HEK293 (cell line): ENCODE data around the gene RAP1A.

Experiments used
- CTCF ChIA-PET: fragments of 350-600 bp; formaldehyde crosslinking; extraction: SDS; loops from one replicate; lab custom pipeline; 2021; ENCODE audit warnings: antibody characterized with exemption; lab: Yijun Ruan, JAX
- POLR2A ChIA-PET: fragments of 300-600 bp; formaldehyde crosslinking; extraction: SDS; loops from one replicate; lab custom pipeline; 2020; ENCODE audit warnings: antibody characterized with exemption, inconsistent platforms; lab: Yijun Ruan, JAX
- H3K27ac ChIP-seq: fragments of 200-500 bp; sonication (Bioruptor generic); 2 replicates; pipeline ENCODE4 v1.5.1; 2014; ENCODE audit warnings: low read depth, low read length, control low read depth, inconsistent platforms; ENCODE audit errors: extremely low read depth
- H3K36me3 ChIP-seq, 2 experiments: fragments of 200-500 bp in 1 of 2; sonication (Bioruptor generic) in 1 of 2; 1 replicate in 1 of 2; 2 replicates in 1 of 2; pipeline ENCODE4 v1.5.1; 2014 to 2017; ENCODE audit warnings: inconsistent platforms in 2 of 2, low read length in 2 of 2; ENCODE audit not compliant: control insufficient read depth in 2 of 2, insufficient read depth in 1 of 2
- H3K4me1 ChIP-seq: fragments of 200-500 bp; sonication (Bioruptor generic); 2 replicates; pipeline ENCODE4 v1.5.1; 2014; ENCODE audit warnings: mild to moderate bottlenecking, low read length, inconsistent platforms; ENCODE audit not compliant: control insufficient read depth, insufficient read depth
- H3K4me3 ChIP-seq: 2 replicates; pipeline ENCODE4 v1.5.1; 2011; ENCODE audit warnings: low read depth, mild to moderate bottlenecking, control low read depth, low read length, moderate library complexity
- H3K9me3 ChIP-seq: fragments of 200-500 bp; sonication (Bioruptor generic); 2 replicates; pipeline ENCODE4 v1.5.1; 2014; ENCODE audit warnings: low read depth, low read length, inconsistent platforms; ENCODE audit not compliant: control insufficient read depth, insufficient read depth
- GLIS1 ChIP-seq: fragments of 450-650 bp; formaldehyde crosslinking; IDR thresholded peaks from 2 replicates; pipeline ENCODE4 v1.5.1; 2016; ENCODE audit warnings: missing biosample characterization, missing genetic modification characterization
- OSR2 ChIP-seq: fragments of 450-650 bp; formaldehyde crosslinking; IDR thresholded peaks from 2 replicates; pipeline ENCODE4 v1.5.1; 2016; ENCODE audit warnings: missing biosample characterization, missing genetic modification characterization
- SCRT2 ChIP-seq: fragments of 450-650 bp; formaldehyde crosslinking; IDR thresholded peaks from 2 replicates; pipeline ENCODE4 v1.5.1; 2016; ENCODE audit warnings: missing biosample characterization, missing genetic modification characterization
- ZBTB21 ChIP-seq: fragments of 450-650 bp; formaldehyde crosslinking; IDR thresholded peaks from 2 replicates; pipeline ENCODE4 v1.5.1; 2017; ENCODE audit warnings: missing biosample characterization, missing genetic modification characterization
- ZNF174 ChIP-seq: fragments of 450-650 bp; formaldehyde crosslinking; IDR thresholded peaks from 2 replicates; pipeline ENCODE4 v1.5.0; 2017; ENCODE audit warnings: missing biosample characterization, mild to moderate bottlenecking, missing genetic modification characterization
- ZNF184 ChIP-seq: fragments of 450-650 bp; IDR thresholded peaks from 2 replicates; pipeline ENCODE4 v1.5.1; 2018; ENCODE audit warnings: missing biosample characterization, mild to moderate bottlenecking, missing genetic modification characterization
- ZNF423 ChIP-seq: fragments of 450-650 bp; formaldehyde crosslinking; IDR thresholded peaks from 2 replicates; pipeline ENCODE4 v1.5.1; 2016; ENCODE audit warnings: missing biosample characterization, missing genetic modification characterization
- ZNF664 ChIP-seq: fragments of 450-650 bp; formaldehyde crosslinking; IDR thresholded peaks from 2 replicates; pipeline ENCODE4 v1.5.1; 2016; ENCODE audit warnings: missing biosample characterization, missing genetic modification characterization
- TF ChIP-seq, protein P1 (sequence below): fragments of 450-650 bp; formaldehyde crosslinking; IDR thresholded peaks from 2 replicates; pipeline ENCODE4 v1.5.1; 2017; ENCODE audit warnings: missing biosample characterization, missing genetic modification characterization
- TF ChIP-seq, protein P2 (sequence below): fragments of 450-650 bp; formaldehyde crosslinking; IDR thresholded peaks from 2 replicates; pipeline ENCODE4 v1.5.1; 2016; ENCODE audit warnings: missing biosample characterization, missing genetic modification characterization
- TF ChIP-seq, protein P3 (sequence below): fragments of 450-650 bp; formaldehyde crosslinking; IDR thresholded peaks from 2 replicates; pipeline ENCODE4 v1.5.1; 2016; ENCODE audit warnings: missing biosample characterization, missing genetic modification characterization
- TF ChIP-seq, protein P4 (sequence below): fragments of 450-650 bp; formaldehyde crosslinking; IDR thresholded peaks from 2 replicates; pipeline ENCODE4 v1.5.1; 2016; ENCODE audit warnings: missing biosample characterization, missing genetic modification characterization, low read depth
- TF ChIP-seq, protein P5 (sequence below): fragments of 450-650 bp; formaldehyde crosslinking; IDR thresholded peaks from 2 replicates; pipeline ENCODE4; 2016; ENCODE audit warnings: missing biosample characterization, missing genetic modification characterization
- TF ChIP-seq, protein P6 (sequence below): fragments of 450-650 bp; formaldehyde crosslinking; IDR thresholded peaks from 2 replicates; pipeline ENCODE4 v1.5.1; 2016; ENCODE audit warnings: missing biosample characterization, missing genetic modification characterization

The RAP1A gene

DNA sequence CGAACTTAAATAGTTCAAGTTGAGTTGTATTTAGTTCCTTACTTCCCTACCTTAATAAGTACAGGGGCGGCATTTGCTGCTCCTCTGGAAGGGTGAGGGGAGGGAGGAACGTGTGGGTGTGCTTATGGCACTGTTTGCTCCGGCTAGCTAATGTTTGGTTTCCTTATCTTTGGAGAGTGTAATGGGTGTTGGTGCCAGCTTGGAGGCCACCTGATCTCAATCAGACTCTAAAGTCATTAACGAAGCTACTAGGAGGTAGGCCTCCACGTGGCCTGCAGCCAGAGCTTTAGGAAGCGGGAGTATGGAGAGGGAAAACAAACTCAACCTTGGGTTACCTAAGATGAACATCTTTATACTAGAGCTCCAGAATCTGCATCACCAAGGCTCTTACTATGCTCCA is 43.0 kb upstream of the RAP1A start (continued):
- TF ChIP-seq, protein P1, sequence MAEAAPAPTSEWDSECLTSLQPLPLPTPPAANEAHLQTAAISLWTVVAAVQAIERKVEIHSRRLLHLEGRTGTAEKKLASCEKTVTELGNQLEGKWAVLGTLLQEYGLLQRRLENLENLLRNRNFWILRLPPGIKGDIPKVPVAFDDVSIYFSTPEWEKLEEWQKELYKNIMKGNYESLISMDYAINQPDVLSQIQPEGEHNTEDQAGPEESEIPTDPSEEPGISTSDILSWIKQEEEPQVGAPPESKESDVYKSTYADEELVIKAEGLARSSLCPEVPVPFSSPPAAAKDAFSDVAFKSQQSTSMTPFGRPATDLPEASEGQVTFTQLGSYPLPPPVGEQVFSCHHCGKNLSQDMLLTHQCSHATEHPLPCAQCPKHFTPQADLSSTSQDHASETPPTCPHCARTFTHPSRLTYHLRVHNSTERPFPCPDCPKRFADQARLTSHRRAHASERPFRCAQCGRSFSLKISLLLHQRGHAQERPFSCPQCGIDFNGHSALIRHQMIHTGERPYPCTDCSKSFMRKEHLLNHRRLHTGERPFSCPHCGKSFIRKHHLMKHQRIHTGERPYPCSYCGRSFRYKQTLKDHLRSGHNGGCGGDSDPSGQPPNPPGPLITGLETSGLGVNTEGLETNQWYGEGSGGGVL, result peak; percentile 56; the same call in 1 of the 2 replicates
- TF ChIP-seq, protein P2, sequence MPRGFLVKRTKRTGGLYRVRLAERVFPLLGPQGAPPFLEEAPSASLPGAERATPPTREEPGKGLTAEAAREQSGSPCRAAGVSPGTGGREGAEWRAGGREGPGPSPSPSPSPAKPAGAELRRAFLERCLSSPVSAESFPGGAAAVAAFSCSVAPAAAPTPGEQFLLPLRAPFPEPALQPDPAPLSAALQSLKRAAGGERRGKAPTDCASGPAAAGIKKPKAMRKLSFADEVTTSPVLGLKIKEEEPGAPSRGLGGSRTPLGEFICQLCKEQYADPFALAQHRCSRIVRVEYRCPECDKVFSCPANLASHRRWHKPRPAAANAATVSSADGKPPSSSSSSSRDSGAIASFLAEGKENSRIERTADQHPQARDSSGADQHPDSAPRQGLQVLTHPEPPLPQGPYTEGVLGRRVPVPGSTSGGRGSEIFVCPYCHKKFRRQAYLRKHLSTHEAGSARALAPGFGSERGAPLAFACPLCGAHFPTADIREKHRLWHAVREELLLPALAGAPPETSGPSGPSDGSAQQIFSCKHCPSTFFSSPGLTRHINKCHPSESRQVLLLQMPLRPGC (tag by site-specific recombination), result no peak
- TF ChIP-seq GLIS1 (tag by site-specific recombination), result peak; percentile 47

DNA sequence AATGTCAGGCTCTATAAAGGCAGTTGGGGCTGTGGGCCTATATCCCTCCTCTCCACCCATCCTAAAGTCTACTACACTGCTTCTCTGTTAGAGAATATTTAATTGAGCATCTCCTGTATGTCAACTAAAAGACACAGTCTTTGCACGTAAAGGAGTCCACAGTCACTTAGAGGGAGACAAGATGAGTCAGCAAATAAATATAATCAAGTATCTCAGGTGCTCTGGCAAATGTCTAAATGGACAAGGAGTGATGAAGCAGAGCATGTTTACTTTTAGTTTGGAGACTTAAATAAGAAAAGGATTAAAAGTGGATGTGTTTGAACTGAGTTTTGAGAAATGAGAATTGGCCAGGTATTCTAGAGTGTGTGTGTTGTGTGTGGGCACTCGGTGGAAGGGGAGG is 41.8 kb upstream of the RAP1A start:
- H3K4me1 ChIP-seq, result no peaks in the 10 kb centered on the region
- TF ChIP-seq ZNF664 (tag by site-specific recombination), result 0 out of 2 replicates have a peak, but pooled peaks have one; percentile 21
- TF ChIP-seq, protein P3, sequence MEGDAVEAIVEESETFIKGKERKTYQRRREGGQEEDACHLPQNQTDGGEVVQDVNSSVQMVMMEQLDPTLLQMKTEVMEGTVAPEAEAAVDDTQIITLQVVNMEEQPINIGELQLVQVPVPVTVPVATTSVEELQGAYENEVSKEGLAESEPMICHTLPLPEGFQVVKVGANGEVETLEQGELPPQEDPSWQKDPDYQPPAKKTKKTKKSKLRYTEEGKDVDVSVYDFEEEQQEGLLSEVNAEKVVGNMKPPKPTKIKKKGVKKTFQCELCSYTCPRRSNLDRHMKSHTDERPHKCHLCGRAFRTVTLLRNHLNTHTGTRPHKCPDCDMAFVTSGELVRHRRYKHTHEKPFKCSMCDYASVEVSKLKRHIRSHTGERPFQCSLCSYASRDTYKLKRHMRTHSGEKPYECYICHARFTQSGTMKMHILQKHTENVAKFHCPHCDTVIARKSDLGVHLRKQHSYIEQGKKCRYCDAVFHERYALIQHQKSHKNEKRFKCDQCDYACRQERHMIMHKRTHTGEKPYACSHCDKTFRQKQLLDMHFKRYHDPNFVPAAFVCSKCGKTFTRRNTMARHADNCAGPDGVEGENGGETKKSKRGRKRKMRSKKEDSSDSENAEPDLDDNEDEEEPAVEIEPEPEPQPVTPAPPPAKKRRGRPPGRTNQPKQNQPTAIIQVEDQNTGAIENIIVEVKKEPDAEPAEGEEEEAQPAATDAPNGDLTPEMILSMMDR, result no peak
- ChIA-PET POLR2A (no interaction called here), CTCF (interaction anchor here (1.9 kb wide), 1 partner anchor 69 kb away, joined by 9 read pairs; no protein-coding TSS in a partner anchor)
- H3K9me3 ChIP-seq, result no peaks in the 10 kb centered on the region
- H3K36me3 ChIP-seq, result no peaks in the 10 kb centered on the region
- H3K27ac ChIP-seq, result no peak overlapping the region
- H3K4me3 ChIP-seq, result no peak overlapping the region

DNA sequence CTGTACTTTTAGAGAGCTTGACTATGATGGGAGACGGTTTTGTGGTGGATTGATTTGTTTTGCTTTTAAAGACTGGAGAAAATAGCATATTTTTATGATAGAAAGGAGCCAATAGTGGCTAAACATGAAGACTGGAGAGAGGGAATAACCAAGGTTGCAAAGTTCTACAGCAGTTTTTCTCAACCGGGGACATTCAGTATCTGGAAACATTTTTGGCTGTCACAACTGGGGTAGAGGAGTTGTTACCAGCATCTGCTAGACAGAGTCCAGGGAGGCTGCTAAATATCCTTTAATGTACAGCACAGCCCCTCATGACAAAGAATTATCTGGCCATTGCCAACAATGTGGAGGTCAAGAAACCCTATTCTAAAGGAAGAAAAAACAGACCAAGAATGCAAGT is 38.4 kb upstream of the RAP1A start:
- H3K36me3 ChIP-seq, result no peaks in the 10 kb centered on the region
- TF ChIP-seq, protein P4, sequence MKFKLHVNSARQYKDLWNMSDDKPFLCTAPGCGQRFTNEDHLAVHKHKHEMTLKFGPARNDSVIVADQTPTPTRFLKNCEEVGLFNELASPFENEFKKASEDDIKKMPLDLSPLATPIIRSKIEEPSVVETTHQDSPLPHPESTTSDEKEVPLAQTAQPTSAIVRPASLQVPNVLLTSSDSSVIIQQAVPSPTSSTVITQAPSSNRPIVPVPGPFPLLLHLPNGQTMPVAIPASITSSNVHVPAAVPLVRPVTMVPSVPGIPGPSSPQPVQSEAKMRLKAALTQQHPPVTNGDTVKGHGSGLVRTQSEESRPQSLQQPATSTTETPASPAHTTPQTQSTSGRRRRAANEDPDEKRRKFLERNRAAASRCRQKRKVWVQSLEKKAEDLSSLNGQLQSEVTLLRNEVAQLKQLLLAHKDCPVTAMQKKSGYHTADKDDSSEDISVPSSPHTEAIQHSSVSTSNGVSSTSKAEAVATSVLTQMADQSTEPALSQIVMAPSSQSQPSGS (tag by site-specific recombination), result no peak
- TF ChIP-seq SCRT2 (no peak), ZNF423 (tag by site-specific recombination) (no peak), ZBTB21 (no peak), ZNF184 (tag by site-specific recombination) (no peak), ZNF174 (tag by site-specific recombination) (no peak), OSR2 (tag by site-specific recombination) (no peak)
- TF ChIP-seq, protein P5, sequence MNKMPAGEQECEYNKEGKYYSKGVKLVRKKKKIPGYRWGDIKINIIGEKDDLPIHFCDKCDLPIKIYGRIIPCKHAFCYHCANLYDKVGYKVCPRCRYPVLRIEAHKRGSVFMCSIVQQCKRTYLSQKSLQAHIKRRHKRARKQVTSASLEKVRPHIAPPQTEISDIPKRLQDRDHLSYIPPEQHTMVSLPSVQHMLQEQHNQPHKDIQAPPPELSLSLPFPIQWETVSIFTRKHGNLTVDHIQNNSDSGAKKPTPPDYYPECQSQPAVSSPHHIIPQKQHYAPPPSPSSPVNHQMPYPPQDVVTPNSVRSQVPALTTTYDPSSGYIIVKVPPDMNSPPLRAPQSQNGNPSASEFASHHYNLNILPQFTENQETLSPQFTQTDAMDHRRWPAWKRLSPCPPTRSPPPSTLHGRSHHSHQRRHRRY (tag by site-specific recombination), result no peak
- TF ChIP-seq, protein P6, sequence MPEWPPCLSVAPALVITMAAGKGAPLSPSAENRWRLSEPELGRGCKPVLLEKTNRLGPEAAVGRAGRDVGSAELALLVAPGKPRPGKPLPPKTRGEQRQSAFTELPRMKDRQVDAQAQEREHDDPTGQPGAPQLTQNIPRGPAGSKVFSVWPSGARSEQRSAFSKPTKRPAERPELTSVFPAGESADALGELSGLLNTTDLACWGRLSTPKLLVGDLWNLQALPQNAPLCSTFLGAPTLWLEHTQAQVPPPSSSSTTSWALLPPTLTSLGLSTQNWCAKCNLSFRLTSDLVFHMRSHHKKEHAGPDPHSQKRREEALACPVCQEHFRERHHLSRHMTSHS (tag by site-specific recombination), result no peak
- TF ChIP-seq, all 188 proteins: peak for 0
- Histone ChIP-seq H3K27ac (no peak overlapping the region), H3K4me3 (no peak overlapping the region), H3K4me1 (no peaks in the 10 kb centered on the region), H3K9me3 (no peaks in the 10 kb centered on the region)
- ChIA-PET POLR2A (interaction anchor here (1.2 kb wide), 1 partner anchor 12 kb away, joined by 3 read pairs; no protein-coding TSS in a partner anchor), CTCF (no interaction called here)
